PC-9 (cell line): ENCODE measurements around the gene NUP62. TPM values are rescaled to one million over a fixed set of nuclear protein-coding genes. Genes with fewer than 3 reads are reported as not detected.

Source experiments
- BruUV-seq: library from RNA; stranded (reverse); fragments of 400-500 nt; replicated peaks from 2 replicates; lab custom pipeline; 2021; lab: Mats Ljungman, UMichigan
- CTCF ChIA-PET: fragments of 300-600 bp; sonication (Branson Sonifier 250); formaldehyde crosslinking; loops from one replicate; lab custom pipeline; 2022; ENCODE audit warnings: antibody characterized with exemption; lab: Charles Lee
- POLR2A ChIA-PET: fragments of 300-600 bp; sonication (Branson Sonifier 250); formaldehyde crosslinking; loops from one replicate; lab custom pipeline; 2022; ENCODE audit warnings: antibody characterized with exemption; ENCODE audit not compliant: unreplicated experiment; lab: Charles Lee
- DNase-seq, 2 experiments: peaks; one replicate each; pipeline versions ENCODE4 v3.0.0 to v3.0.0-alpha.2; 2015 to 2022; ENCODE audit warnings: mixed read lengths in 1 of 2
- H2AFZ ChIP-seq: fragments of 200-600 bp; sonication (generic); 2 replicates; pipeline ENCODE4 v1.8.1; 2017; ENCODE audit warnings: antibody characterized with exemption
- H3F3A ChIP-seq: fragments of 200-600 bp; sonication (generic); 2 replicates; pipeline ENCODE4 v1.8.1; 2017; ENCODE audit warnings: antibody characterized with exemption, mild to moderate bottlenecking, low read depth; ENCODE audit not compliant: insufficient read depth
- H3K27ac ChIP-seq: fragments of 200-600 bp; sonication (generic); 2 replicates; pipeline ENCODE4 v1.6.1; 2016; ENCODE audit warnings: mixed run types
- H3K27me3 ChIP-seq: fragments of 200-600 bp; sonication (generic); 2 replicates; pipeline ENCODE4 v1.6.1; 2016; ENCODE audit warnings: low read depth, mixed run types; ENCODE audit not compliant: insufficient read depth
- H3K36me3 ChIP-seq: fragments of 200-600 bp; sonication (generic); 2 replicates; pipeline ENCODE4 v1.6.1; 2016; ENCODE audit warnings: low read depth, mixed run types
- H3K4me1 ChIP-seq: fragments of 200-600 bp; sonication (generic); replicated peaks from 2 replicates; pipeline ENCODE4 v1.6.1; 2016; ENCODE audit warnings: mixed run types; ENCODE audit not compliant: insufficient read depth
- H3K4me2 ChIP-seq: fragments of 200-600 bp; sonication (generic); 2 replicates; pipeline ENCODE4 v1.6.1; 2017; ENCODE audit warnings: mixed run types
- H3K4me3 ChIP-seq: fragments of 200-600 bp; sonication (generic); 2 replicates; pipeline ENCODE4 v1.6.1; 2016; ENCODE audit warnings: mixed run types
- H3K79me2 ChIP-seq: fragments of 200-600 bp; sonication (generic); 2 replicates; pipeline ENCODE4 v1.6.1; 2017; ENCODE audit warnings: low read depth, mixed run types
- H3K9me2 ChIP-seq: fragments of 200-600 bp; sonication (generic); 2 replicates; pipeline ENCODE4 v1.8.1; 2017; ENCODE audit warnings: mild to moderate bottlenecking; ENCODE audit not compliant: insufficient read depth
- H3K9me3 ChIP-seq: fragments of 200-600 bp; sonication (generic); 2 replicates; pipeline ENCODE4 v1.8.1; 2016; ENCODE audit warnings: low read depth; ENCODE audit not compliant: insufficient read depth
- H4K20me1 ChIP-seq: fragments of 200-600 bp; sonication (generic); 2 replicates; pipeline ENCODE4 v1.8.1; 2017; ENCODE audit not compliant: insufficient read depth
- CTCF ChIP-seq: fragments of 200-600 bp; sonication (generic); conservative IDR thresholded peaks from 2 replicates; pipeline ENCODE4 v1.6.1; 2017; ENCODE audit warnings: mixed run types, antibody characterized with exemption, mild to moderate bottlenecking, moderate library complexity
- EZH2 ChIP-seq: fragments of 200-600 bp; sonication (generic); IDR thresholded peaks from 2 replicates; pipeline ENCODE4 v1.8.0; 2017; ENCODE audit warnings: antibody characterized with exemption, low read depth
- intact Hi-C: fragments of 100-400 bp; cut with micrococcal nuclease; formaldehyde crosslinking; loops from one replicate; pipeline ENCODE4 v1.10.0; 2022; ENCODE audit not compliant: unreplicated experiment
- total RNA-seq: library from RNA; stranded (reverse); gene quantifications from 2 replicates; pipeline ENCODE4 v1.2.3, GENCODE V29; 2021

Gene NUP62
- total RNA-seq, 1 experiment from 2014 or later: 101 TPM

DNA sequence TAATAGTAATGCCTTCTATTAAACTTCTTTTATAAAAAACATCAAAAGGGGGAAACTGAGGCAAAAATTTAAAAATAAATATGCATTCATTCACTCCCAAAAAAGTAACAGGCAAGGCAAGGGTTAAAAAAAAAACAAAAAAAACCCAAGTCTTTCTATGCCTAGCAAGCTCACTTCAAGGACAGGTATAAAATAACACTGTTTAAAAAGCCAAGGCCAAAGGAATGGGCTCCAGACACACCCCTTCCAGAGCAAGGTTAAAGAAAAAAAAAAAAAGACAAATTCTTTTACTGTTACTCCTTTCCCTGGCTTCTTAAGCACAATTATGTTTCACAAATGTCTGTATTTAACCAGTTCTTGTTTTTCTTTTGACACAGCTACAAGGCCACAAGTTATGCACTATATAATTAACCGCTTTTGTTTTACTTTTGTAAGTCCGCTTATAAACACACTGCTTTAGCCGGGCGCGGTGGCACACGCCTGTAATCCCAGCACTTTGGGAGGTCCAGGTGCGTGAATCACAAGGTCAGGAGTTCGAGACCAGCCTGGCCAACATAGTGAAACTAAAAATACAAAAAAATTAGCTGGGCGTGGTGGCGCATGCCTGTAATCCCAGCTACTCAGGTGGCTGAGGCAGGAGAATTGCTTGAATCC, 28.1 kb upstream of the NUP62 start:
- BruUV-seq: no TSS peak
- Histone ChIP-seq H3K9me2 (no peaks in the 10 kb centered on the region), H3K4me3 (no peak overlapping the region), H3K27ac (no peak overlapping the region), H3K4me2 (peak overlapping the region; percentile 5; the same call in 1 of the 2 replicates), H3K36me3 (no peaks in the 10 kb centered on the region), H2AFZ (no peak overlapping the region), H3K9me3 (no peaks in the 10 kb centered on the region), H3K79me2 (no peaks in the 10 kb centered on the region), H3F3A (peaks cover 16% of the 10 kb centered on the region), H4K20me1 (no peaks in the 10 kb centered on the region), H3K27me3 (peaks cover 15% of the 10 kb centered on the region), H3K4me1 (peaks cover 36% of the 10 kb centered on the region)
- CTCF ChIA-PET: no interaction called here
- intact Hi-C loops: no loop called here
- DNase-seq: peak in 1 of 2 experiments; percentile 65
- TF ChIP-seq EZH2 (no peak), CTCF (no peak)
- POLR2A ChIA-PET: interaction anchor here (0.6 kb wide), 1 partner anchor 21 kb away, joined by 16 read pairs; no protein-coding TSS in a partner anchor

GRCh38 chr19:49956115-49956495, 26.8 kb upstream of the NUP62 start:
- Histone ChIP-seq H3F3A (peaks cover 16% of the 10 kb centered on the region), H4K20me1 (no peaks in the 10 kb centered on the region), H3K36me3 (no peaks in the 10 kb centered on the region), H3K9me3 (no peaks in the 10 kb centered on the region), H3K27ac (no peak overlapping the region), H3K79me2 (no peaks in the 10 kb centered on the region), H2AFZ (no peak overlapping the region), H3K4me2 (no peak overlapping the region), H3K27me3 (peaks cover 10% of the 10 kb centered on the region), H3K4me1 (peaks cover 36% of the 10 kb centered on the region), H3K4me3 (no peak overlapping the region), H3K9me2 (no peaks in the 10 kb centered on the region)
- TF ChIP-seq EZH2 (no peak), CTCF (no peak)
- CTCF ChIA-PET: no interaction called here
- DNase-seq: no peak
- no TSS peak for BruUV-seq
- POLR2A ChIA-PET: no interaction called here
- intact Hi-C loops: no loop called here

GRCh38 chr19:49954933-49955332, 25.6 kb upstream of the NUP62 start:
- Histone ChIP-seq H3K9me3 (no peaks in the 10 kb centered on the region), H3K4me3 (peak overlapping the region; percentile 36; the same call in 1 of the 2 replicates), H3K79me2 (no peaks in the 10 kb centered on the region), H4K20me1 (no peaks in the 10 kb centered on the region), H3K9me2 (no peaks in the 10 kb centered on the region), H3K36me3 (no peaks in the 10 kb centered on the region), H2AFZ (no peak overlapping the region), H3K27ac (peak overlapping the region; percentile 61; the same call in 1 of the 2 replicates), H3K27me3 (peaks cover 7% of the 10 kb centered on the region), H3K4me2 (peak overlapping the region; percentile 80), H3F3A (peaks cover 16% of the 10 kb centered on the region), H3K4me1 (peaks cover 36% of the 10 kb centered on the region)
- ChIA-PET POLR2A (interaction anchor here (0.5 to 0.6 kb wide), 2 partner anchors 20 to 43 kb away, joined by 3 to 19 read pairs; no protein-coding TSS in a partner anchor), CTCF (interaction anchor here (0.6 to 1.2 kb wide), 3 partner anchors 71 to 468 kb away, joined by 3 to 14 read pairs (median 3); partner anchors contain the start of gene ZNF473)
- no peak for DNase-seq
- TF ChIP-seq CTCF (no peak), EZH2 (no peak)
- BruUV-seq: no TSS peak
- intact Hi-C loops: no loop called here
